GM19193 (cell line): ENCODE results near the gene HSPA1B.

Experiments used
- POLR2A ChIP-seq: IDR thresholded peaks from 4 replicates; pipeline ENCODE4 v1.6.1; 2011; ENCODE audit not compliant: insufficient read depth, insufficient read length; ENCODE audit errors: extremely low read depth

The HSPA1B gene

DNA sequence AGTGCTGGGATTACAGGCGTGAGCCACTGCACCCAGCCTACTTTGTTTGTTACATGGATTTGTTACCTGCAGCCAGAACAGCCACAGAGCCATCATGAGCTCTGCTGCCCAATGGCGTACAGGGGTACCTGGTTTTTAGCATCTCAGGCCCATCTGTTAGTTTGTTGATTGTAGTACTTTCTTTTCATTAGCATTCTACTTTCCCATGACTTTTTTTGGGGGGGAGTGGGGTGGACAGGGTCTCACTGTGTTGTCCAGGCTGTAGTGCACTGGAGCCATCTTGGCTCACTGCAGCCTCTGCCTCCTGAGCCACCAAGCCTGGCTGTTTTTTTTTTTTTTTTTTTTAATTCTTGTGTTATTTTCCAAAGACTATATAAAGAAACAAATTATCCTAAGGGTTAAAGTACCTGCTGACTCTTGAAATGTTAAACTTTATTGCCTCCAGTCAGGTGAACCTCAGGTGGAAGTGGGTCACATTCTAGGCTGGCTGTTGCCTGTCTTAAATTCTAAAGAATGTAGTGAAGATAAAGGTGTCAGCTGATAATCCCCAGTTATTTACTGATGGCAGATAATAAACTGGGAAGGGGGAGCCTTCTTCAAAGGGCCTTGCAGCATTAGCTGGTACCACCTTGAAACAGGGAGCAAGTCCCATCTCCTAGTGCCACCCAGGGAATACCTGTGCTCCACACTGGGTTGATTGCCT is 19.9 kb downstream of the HSPA1B start:
- no peak for TF ChIP-seq POLR2A

DNA sequence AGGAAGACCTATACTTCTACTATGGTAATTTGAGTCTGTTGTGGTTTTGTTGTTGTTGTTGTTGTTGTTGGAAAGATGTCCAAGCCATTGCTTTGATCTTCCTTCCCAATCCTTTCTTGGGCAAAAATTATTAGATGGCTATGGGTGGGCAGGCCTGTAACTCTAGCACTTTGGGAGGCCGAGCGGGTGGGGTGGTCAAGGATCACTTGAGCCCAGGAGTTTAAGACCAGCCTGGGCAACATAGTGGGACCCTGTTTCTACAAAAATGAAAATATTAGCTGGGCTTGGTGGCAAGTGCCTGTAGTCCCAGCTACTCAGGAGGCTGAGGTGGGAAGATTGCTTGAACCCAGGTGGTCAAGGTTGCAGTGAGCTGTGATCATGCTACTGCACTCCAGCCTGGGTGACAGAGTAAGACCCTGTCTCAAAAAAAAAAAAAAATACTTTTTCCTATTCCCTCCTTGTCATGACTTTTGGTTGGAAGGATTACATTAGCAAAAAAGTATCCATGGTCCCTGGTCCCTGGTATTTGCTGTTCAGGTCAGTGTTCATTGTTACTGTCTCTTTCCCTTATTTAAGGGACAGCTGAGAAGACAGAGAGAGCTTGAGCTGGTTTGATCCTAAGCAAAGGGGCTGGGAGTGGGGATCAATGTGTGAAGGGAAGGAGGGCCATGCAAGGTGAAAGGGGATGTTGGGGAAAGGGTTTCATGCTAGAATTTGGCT is 23.4 kb downstream of the HSPA1B start:
- no peak for TF ChIP-seq POLR2A

DNA sequence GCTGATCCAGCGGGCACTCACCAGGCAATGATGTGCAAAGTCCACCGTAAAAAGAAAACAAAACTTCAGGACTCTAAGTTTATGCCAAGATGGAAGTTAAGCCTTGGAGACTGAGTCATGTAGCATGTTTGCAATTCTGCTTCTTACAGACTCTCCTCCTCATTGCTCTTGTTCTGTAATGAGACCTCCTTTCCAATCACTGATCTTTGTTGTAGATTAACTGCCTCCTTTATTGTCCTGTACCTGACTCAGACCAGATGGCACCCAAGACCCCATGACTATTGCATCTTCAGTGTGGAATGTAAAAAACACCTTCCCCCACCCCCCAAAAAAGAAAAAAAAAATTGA is 23.9 kb downstream of the HSPA1B start:
- no peak for TF ChIP-seq POLR2A

DNA sequence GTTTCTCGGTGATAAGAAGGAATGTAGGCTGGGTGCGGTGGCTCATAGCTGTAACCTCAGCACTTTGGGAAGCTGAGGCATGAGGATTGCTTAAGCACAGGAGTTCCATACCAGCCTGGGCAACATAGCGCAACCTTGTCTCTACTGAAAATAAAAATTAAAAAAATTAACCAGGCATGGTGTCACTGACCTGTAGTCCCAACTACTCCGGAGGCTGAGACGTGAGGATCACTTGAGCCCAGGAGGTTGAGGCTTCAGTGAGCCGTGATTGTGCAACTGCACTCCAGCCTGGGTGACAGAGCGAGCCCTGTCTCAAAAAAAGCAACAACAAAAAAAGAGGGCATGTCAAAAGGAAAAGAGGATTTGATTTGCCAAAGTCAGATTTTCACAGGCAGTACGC is 31.2 kb downstream of the HSPA1B start:
- TF ChIP-seq POLR2A, result no peak

DNA sequence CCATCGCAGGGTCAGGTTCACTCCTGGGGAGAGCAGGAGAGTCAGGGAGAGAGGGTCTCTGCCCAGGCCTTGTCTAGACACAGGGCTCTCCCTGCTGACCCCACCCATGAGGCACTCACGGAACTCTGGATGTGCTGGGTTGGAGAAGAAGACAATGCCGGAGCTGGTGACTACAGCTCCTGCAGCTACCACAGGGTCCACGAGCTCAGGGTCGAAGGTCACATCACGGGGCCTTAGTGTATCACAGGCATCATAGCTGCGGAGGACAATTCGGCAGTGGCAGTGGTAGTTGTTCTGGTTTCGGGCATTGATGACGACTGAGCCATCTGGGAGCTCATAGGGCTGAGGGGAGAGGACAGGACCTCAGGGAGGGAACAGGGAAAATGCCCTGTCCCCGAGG is 32.4 kb downstream of the HSPA1B start:
- TF ChIP-seq POLR2A, result no peak

DNA sequence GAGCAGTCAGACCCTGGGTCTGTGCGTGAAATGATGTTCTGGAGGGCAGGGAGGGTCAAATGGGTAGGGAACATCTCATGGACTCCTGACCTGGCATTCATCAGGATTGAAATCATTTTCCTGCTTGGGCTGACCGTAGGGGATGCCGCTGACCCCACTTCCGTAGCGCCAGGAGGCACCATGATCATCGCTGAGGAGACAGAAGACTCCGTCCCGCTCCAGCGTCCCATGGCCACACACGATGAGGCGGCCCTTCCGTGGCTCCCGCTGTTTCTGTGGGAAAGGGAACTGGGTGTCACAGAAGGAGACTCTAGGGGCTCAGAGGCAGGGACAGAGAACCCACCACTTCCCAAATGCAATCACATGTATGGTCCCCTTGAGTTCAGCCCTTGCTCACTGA is 32.8 kb downstream of the HSPA1B start:
- TF ChIP-seq POLR2A, result no peak

DNA sequence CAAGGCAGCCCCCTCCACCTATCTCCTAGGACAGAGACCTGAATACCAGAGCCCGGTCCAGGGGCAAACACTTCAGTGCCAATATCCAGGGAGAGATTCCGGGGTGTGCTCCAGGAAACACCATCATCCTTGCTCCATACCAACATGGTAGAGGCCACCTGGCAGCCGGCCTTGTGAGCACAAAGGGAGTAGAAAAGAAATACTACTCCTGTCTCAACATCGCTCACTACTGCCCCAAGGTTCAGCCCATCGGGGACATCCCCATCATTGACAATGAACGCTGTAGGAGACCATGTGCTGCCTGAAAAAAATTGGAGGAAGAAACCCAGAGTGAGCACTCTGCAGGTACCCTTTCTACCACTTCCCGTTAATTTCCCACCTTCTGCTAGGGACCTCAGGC is 33.6 kb downstream of the HSPA1B start:
- TF ChIP-seq POLR2A, result no peak

DNA sequence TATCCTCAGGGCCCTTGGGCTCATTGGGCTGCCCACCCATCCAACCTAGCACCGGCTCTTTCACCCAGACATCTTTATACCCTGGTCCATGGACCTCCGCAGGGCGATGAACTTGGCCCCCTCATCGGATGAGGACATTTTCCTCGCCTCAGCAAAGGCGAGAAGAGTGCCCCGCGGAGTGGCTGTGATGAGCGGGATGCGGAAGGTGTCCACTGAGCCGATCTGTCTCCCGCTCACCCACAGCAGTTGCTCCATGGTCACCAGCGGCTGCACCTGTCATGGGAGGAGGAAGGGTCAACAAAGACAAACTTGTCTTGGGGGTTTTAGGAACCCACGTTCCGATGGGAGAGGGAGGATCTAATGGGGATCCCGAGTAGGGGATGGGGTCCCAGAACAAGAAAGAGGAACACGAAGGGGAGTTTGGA is 34.4 kb downstream of the HSPA1B start:
- TF ChIP-seq POLR2A, result no peak

DNA sequence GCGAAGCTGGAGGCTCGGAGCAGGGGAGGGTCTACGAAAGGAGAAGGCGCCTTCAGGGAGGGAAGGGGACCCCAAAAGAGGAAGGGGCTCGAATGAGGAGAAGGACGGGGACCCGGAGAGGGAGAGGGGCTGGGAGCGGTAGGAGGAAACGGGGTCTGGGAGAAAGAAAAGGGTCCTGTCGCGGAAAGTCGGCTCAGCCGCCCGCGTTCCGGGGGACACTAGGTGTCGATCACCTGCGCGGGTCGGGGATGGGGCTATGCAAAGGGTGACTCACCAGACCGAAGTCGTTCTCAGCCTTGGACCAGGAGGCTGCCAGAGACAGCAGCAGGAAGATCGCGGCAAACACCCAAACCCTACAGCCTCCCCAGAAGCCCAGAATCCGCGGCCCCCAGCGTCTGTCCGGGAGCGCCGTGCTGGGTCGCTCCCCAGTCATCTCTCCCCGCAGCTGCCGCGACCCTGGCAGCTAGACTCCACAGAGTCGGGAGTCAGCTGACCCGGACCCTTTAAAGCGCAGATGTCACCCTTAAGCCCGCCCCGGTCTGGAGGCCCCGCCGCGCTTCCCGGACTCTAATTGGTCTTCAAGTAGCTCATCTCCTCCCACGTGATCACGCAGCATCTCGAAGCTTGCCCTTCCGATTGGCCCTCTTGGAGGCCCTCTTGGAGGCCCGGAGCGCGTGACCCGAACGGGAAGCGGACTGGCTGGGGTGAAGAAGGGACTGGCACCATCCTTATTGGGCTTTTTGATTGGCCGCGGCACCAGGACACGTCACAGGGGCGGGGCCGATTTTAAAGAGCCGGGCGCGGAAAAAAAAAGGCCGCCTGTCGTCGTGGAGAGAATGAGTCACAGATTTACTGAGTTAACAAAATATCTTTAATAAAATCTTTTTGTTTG is 35.1 kb downstream of the HSPA1B start, which contains the start of gene NEU1:
Gene NEU1, minus strand, starts transcription at position 478 of the 892 bp plus-strand sequence. Its CDS starts 45 bp downstream, at position 433.
- peak; percentile 99 for TF ChIP-seq POLR2A

DNA sequence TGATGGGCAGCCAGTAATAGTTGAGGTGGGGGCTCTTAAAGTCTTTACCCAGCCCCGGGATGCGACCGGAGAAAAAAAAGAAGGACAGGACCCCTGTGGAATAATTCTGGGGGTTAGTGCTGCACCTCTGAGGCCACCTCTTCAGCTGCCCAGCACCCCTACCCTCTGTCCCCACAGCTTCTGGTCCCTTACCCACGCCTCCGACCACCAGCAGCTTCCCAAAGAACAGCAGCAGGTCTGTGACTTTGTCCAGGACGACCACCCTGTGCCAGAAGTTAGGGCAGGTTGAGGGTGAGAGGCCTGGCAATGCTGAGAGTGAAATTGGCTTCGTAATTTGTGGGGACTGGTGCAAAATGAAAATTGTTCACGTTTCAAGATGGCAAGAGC is 37.3 kb downstream of the HSPA1B start:
- TF ChIP-seq POLR2A, result no peak

DNA sequence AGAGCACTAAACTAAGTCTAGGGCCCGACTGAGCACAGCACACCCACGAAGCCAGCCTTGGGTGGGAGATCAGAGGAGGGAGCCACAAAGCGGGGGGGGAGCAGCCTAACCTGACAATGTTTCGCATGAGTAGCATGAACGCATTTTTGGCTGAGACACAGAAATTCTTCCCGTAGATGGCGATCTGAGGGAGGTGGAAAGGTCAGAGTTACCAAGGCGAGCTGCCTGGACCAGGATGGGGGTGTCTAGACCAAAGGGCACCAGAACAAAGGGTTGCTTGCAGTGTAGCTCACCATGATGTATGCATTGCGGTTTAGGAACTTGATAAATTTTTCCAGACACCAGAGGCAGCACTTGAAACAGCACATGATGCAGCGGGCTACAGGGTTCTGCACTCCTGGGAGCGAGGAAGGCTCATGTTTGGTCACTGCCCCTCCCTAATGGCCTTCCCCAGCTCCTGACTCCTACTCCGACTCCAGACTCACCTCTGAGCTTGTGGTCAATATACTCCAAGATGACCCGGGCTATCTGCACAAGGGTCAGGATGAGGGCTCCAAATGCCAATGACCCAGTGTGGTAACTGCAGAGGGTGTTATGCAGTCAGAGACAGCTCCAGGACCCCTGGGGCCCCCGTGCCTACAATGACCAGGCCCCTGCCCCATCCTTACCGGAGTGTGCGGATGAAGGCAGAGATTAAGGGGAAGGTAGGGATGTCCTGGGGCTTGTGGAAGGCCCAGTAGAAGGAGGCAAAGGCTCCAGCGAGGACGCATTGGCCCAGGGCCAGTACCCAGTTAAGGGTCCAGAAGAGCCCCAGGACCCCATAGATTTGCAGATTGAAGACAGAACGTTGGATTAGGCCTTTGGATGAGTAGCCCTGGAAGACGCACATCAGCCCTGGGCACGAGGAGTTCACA is 37.9 kb downstream of the HSPA1B start:
- TF ChIP-seq POLR2A, result no peak

DNA sequence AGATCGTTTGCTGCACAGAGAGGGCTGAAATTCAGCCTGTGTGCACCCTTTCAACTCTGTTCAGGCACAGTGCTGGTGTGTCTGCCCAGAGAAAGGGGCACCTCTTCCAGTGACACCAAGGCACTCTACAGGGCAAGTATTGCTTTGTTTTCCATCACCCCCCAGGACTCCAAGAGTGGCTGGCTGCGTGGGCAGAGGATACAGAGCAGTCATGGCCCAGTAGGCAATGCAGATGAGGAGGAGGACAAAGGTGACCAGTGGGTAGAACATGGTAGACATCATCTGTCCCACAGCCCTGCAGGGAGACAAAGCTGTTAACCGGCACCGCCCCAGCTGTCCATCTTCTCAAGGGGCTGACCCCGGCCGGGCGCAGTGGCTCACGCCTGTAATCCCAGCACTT is 41.8 kb downstream of the HSPA1B start:
- no peak for TF ChIP-seq POLR2A

DNA sequence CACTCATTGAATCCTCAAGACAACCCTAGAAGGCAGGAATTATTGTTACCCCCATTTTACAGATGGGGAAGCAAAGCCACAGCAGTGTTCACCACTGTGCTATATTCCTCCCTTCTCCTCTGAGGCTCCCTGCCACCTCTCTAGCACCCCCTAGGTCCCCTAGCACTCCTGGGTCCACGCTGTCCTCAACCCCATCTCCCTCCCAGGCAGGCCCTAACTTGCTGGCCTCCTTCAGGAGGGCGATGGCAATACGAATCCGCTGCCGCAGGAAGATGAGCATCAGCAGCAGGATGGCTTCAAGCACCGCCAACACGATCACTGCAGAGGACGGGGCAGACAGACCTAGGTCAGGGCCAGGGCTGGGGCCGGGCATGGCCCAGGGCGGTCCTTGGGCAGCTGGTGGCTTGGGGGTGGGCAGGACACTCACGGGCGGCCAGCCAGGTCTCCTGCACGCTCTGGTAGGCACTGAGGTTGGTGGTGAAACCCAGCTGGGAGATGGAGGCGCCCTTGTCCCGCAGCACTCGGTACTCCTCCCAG is 42.9 kb downstream of the HSPA1B start:
- TF ChIP-seq POLR2A, result no peak

DNA sequence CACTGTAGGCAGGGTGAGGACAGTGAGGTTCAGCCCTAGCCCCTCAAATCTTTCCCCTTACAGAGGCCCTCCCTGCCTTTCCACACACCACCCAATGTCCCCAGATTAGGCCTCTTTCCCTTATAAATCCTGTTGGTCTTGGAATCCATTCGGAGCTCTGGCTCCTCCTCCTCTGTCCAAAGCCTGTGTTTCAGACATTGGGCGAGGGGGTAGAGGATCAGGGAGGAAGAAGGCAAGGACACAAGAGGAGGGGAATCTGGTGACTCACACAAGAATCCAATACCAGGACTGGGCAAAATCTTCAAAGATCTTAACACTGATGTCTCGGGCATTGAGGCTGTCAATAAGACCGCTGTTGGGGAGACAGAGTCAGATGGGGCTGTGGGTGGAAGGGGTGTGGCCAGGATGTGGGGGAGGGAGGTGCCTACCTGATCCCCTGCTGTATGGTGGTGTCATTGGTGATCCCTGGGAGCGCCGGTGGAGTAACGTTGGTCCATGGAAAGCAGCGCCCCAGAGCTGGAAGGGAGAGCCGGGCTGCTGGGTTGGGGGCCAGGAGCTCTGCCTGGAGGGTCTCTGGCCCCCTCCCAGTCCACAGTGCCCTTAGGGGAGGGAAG is 43.6 kb downstream of the HSPA1B start:
- no peak for TF ChIP-seq POLR2A
